Right lobe of liver (tissue), 4 donors: ENCODE results near the gene ZNF117.
"Not testable (repeated sequence)": the region's sequence is repeated elsewhere in the genome, so short reads cannot be mapped to it uniquely, and the experiment has no call there.

Experiments
- POLR2A ChIP-seq: fragments of 450-650 bp; IDR thresholded peaks from one replicate; pipeline ENCODE4 v1.6.1; 2017; ENCODE audit warnings: antibody characterized with exemption, mild to moderate bottlenecking
- TF ChIP-seq, protein P1 (sequence below), 4 donors: fragments of 200-600 bp in 3 of 4; fragments of 450-650 bp in 1 of 4; IDR thresholded peaks; one replicate each; pipeline versions ENCODE4 v1.5.1 to v1.8.0; 2016 to 2022; ENCODE audit warnings: antibody characterized with exemption in 4 of 4, mild to moderate bottlenecking in 2 of 4
- donor health status: DM: no; HTN: no; CAD: no.
- donor health status: DM: no; HTN: no; CAD: no.
- donor health status: DM: no; HTN: yes; CAD: no.

DNA sequence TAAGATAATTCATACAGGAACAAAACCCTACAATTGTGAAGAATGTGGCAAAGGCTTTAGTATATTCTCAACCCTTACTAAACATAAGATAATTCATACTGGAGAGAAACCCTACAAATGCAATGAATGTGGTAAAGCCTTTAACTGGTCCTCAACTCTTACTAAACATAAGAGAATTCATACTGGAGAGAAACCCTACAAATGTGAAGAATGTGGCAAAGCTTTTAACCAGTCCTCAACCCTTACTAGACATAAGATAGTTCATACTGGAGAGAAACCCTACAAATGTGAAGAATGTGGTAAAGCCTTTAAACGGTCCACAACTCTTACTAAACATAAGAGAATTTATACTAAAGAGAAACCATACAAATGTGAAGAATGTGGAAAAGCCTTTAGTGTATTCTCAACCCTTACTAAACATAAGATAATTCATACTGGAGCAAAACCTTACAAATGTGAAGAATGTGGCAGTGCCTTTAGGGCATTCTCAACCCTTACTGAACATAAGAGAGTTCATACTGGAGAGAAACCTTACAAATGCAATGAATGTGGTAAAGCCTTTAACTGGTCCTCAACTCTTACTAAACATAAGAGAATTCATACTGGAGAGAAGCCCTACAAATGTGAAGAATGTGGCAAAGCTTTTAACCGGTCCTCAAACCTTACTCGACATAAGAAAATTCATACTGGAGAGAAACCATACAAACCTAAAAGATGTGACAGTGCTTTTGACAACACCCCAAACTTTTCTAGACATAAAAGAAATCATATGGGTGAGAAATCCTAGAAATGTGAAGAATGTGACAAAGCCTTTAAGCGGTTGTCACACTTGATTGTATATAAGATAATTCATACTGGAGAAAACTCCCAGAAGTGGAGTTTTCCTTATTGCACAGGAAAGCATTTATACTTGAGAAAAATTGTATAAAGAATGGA is 62.3 kb downstream of the ZNF117 start:
- TF ChIP-seq, protein P1, sequence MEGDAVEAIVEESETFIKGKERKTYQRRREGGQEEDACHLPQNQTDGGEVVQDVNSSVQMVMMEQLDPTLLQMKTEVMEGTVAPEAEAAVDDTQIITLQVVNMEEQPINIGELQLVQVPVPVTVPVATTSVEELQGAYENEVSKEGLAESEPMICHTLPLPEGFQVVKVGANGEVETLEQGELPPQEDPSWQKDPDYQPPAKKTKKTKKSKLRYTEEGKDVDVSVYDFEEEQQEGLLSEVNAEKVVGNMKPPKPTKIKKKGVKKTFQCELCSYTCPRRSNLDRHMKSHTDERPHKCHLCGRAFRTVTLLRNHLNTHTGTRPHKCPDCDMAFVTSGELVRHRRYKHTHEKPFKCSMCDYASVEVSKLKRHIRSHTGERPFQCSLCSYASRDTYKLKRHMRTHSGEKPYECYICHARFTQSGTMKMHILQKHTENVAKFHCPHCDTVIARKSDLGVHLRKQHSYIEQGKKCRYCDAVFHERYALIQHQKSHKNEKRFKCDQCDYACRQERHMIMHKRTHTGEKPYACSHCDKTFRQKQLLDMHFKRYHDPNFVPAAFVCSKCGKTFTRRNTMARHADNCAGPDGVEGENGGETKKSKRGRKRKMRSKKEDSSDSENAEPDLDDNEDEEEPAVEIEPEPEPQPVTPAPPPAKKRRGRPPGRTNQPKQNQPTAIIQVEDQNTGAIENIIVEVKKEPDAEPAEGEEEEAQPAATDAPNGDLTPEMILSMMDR (IDR thresholded peaks at IDR 0.05): not testable (repeated sequence)
- not testable (repeated sequence) for TF ChIP-seq POLR2A
